ENCODE results near the gene LLGL1. TPM values are rescaled to one million over a fixed set of nuclear protein-coding genes. Genes with fewer than 3 reads are reported as not detected.

The LLGL1 gene
- total and polyA plus RNA-seq, 2 donors from 2014 or later: 8.0 to 13.7 TPM

DNA sequence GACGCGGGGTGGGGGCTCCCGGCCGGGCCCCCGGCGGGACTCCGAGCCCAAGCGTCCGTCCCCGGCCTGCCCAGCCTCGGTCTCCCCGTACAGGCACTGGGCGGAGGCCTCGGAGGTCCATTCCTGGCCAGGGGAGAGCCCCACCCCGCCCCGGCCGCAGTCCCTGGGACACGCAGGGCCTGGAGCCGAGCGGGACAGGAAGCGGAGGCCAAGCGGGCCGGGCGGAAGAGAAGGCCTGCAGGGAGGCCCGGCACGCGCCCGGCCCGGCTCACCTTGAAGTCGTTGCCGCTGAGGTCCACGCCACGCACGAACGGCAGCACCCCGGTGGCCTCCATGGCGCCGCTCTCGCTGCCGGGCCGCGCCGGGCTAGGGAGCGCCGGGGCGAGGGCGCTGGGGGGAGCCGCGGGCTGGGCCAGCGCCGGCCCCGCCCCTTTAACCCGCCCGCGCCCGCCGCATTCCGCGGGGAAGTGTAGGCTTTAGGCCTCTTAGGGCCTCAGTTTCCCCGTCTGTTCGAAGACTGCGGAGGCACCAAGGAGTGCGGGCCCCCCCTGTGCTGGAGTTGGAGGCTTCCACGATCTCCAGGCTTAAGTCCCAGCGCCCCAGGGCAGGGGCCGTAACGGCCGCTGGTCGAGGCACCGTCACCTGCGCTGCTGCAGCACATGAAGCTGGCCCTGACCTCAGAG lies 33.1 kb downstream of the LLGL1 start, which contains the start of gene FLII:
Gene FLII (minus strand): TSS at position 383 of the 683 bp plus-strand sequence. CDS start 48 bp downstream, at position 335.
- peak within 1 kb of the TSS; percentile 54 to 97 (median 71) for H3K9ac ChIP-seq (ENCODE audit: low read length in 3 of 3)
- DNase-seq (peak; percentile 43 to 87 (median 68)), FAIRE-seq (no peak)
- H3K36me3 ChIP-seq (ENCODE audit: control insufficient read depth in 2 of 3, insufficient read depth in 3 of 3, low read length in 3 of 3): peaks cover 3 to 13% (median 10%) of the 10 kb centered on the region in 3 donors
- peaks cover 0 to 43% (median 23%) of the 10 kb centered on the region in 3 donors for H3K4me1 ChIP-seq (ENCODE audit: control insufficient read depth in 2 of 3, insufficient read depth in 2 of 3, low read depth in 1 of 3, low read length in 3 of 3)
- H3K27ac ChIP-seq (ENCODE audit: low read depth in 2 of 2, low read length in 2 of 2): peak within 1 kb of the TSS; percentile 94 to 95
- peak within 1 kb of the TSS; percentile 83 to 93 (median 90) for H3K4me3 ChIP-seq (ENCODE audit: low read length in 3 of 3)
- TF ChIP-seq CTCF (IDR thresholded peaks at IDR 0.05; ENCODE audit: borderline replicate concordance, extremely low read depth, insufficient read depth): no peak
- no peaks in the 10 kb centered on the region for H3K27me3 ChIP-seq (ENCODE audit: control insufficient read depth, insufficient read depth, low read length)
- intact Hi-C loops (cut with DNase I): no loop called here
- H3K9me3 ChIP-seq (ENCODE audit: control insufficient read depth in 2 of 3, insufficient read depth in 1 of 3, low read length in 3 of 3): no peaks in the 10 kb centered on the region

DNA sequence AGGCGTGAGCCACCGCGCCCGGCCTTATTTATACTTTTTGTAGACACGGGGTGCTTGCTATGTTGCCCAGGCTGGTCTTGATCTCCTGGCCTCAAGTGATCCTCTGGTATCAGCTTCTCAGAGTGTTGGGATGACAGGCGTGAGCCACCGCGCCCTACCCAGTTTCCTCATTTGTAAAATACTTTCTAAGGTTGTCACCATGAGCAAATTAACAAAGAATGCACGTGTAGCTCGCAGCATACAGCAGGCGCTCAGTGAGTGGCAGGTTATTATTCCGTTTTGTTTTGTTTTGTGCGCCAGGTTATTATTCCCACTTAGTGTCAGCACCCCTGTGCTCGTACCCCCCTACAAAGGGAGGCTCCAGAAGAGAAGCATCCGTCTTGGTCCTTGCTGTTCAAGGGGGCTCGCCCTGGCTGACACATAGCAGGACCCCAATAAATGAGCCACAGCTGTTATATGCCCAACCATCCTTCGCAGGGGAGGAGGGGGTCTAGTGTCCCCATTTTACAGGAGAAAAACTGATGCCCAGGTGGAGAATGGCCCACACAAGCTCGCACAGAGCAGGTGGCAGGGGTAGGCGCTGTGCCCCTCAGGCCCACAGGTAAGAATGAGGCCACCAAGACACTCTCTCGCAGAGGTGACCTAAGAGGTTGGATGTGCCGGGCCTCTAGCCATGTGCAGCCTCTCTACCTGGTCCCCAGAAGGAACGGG lies 34.3 kb downstream of the LLGL1 start:
- H3K4me1 ChIP-seq (ENCODE audit: control insufficient read depth in 2 of 3, insufficient read depth in 2 of 3, low read depth in 1 of 3, low read length in 3 of 3): peaks cover 0 to 43% (median 23%) of the 10 kb centered on the region in 3 donors
- peak overlapping the region; percentile 63 to 92 (median 79) for H3K4me3 ChIP-seq (ENCODE audit: low read length in 3 of 3)
- no peaks in the 10 kb centered on the region for H3K27me3 ChIP-seq (ENCODE audit: control insufficient read depth, insufficient read depth, low read length)
- peak overlapping the region; percentile 72 to 96 for H3K27ac ChIP-seq (ENCODE audit: low read depth in 2 of 2, low read length in 2 of 2)
- intact Hi-C loops (cut with DNase I): no loop called here
- TF ChIP-seq CTCF (IDR thresholded peaks at IDR 0.05; ENCODE audit: borderline replicate concordance, extremely low read depth, insufficient read depth): no peak
- DNase-seq (no peak), FAIRE-seq (no peak)
- H3K9ac ChIP-seq (ENCODE audit: low read length in 3 of 3): peak overlapping the region in 2 of 3 donors; percentile 54 to 69
- H3K36me3 ChIP-seq (ENCODE audit: control insufficient read depth in 2 of 3, insufficient read depth in 3 of 3, low read length in 3 of 3): peaks cover 3 to 18% (median 10%) of the 10 kb centered on the region in 3 donors
- H3K9me3 ChIP-seq (ENCODE audit: control insufficient read depth in 2 of 3, insufficient read depth in 1 of 3, low read length in 3 of 3): no peaks in the 10 kb centered on the region

DNA sequence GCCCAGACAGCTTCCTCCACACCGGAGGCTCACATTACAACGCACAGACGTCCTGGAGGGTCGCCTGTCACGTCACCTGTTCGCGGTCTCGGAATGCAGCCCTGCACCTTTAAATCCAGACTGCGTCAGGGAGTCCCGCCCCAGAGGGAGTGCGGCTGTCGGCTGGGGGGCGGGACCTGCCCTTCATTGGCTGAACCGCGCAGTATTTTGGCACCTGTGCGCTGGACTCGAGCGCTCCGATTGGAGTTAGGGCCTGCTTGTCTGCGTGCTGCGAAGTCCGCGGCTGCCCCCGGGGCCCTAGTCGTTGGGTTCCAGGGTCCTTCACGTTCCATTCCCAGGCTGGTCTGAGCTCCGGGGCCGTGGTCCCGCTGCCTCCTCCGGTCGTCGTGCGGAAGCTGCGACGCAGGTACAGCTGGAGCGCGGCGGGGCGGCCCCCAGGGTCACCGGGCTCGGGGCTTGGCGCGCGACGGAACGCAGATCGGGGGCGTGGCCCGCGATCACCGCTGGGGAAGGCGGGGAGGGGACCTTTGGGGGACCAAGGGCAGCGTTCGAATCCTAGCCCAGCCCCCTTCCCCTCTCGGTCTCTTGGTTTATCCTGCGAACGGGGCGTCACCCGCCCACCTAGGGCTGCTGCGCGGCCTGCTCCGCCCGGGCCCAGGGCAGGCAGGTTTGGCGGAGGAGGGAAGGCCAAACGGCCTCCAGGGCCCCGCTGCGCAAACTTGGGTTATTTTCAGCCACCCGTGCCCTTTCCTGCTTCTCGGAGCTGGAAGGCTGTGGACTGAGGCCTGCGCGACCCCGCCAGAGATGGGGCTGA lies 35.1 kb downstream of the LLGL1 start, which contains the start of gene MIEF2:
Gene MIEF2 (plus strand): TSS at position 331 of the 814 bp plus-strand sequence. CDS start 2,059 bp downstream, outside the sequence.
- FAIRE-seq: peak; percentile 41
- H3K27ac ChIP-seq (ENCODE audit: low read depth in 2 of 2, low read length in 2 of 2): peak within 1 kb of the TSS; percentile 96 to 97
- H3K4me3 ChIP-seq (ENCODE audit: low read length in 3 of 3): peak within 1 kb of the TSS; percentile 63 to 92 (median 79)
- intact Hi-C loops (cut with DNase I): no loop called here
- TF ChIP-seq CTCF (IDR thresholded peaks at IDR 0.05; ENCODE audit: borderline replicate concordance, extremely low read depth, insufficient read depth): no peak
- peaks cover 0 to 43% (median 23%) of the 10 kb centered on the region in 3 donors for H3K4me1 ChIP-seq (ENCODE audit: control insufficient read depth in 2 of 3, insufficient read depth in 2 of 3, low read depth in 1 of 3, low read length in 3 of 3)
- peak within 1 kb of the TSS; percentile 45 to 99 (median 78) for H3K9ac ChIP-seq (ENCODE audit: low read length in 3 of 3)
- no peaks in the 10 kb centered on the region for H3K27me3 ChIP-seq (ENCODE audit: control insufficient read depth, insufficient read depth, low read length)
- no peaks in the 10 kb centered on the region for H3K9me3 ChIP-seq (ENCODE audit: control insufficient read depth in 2 of 3, insufficient read depth in 1 of 3, low read length in 3 of 3)
- H3K36me3 ChIP-seq (ENCODE audit: control insufficient read depth in 2 of 3, insufficient read depth in 3 of 3, low read length in 3 of 3): peaks cover 2 to 26% (median 12%) of the 10 kb centered on the region in 3 donors
- DNase-seq: peak; percentile 97 to 98 (median 98)
